ENCODE results near the gene RBKS. TPM values are rescaled to one million over a fixed set of nuclear protein-coding genes. Genes with fewer than 3 reads are reported as not detected.

Gene RBKS
- polyA plus RNA-seq, 1 donor: 1.1 TPM

DNA sequence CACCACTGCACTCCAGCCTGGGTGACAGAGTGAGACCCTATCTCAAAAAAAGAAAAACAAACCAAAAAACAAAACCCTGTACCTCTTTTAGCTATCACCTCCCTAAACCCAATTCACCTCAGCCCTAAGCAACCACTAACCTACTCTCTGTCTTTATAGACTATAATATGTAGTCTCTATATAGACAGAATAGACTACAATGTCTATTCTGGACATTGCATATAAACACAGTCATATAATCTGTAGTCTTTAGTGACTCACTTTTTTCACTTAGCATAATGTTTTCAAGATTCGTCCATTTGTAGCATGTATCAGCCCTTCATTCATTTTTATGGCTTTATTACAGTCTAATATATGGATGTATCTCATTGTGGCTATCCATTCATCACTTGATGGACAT is 155.9 kb downstream of the RBKS start:
- no peak for DNase-seq (ENCODE audit: low read depth)

Other genes with a start within 250 kb of the RBKS start
- 31.7 TPM for gene SUPT7L, start 226.8 kb downstream of the RBKS start, polyA plus RNA-seq (ENCODE audit: insufficient read length)
- 23.9 TPM for gene SLC4A1AP, start 226.5 kb downstream of the RBKS start, polyA plus RNA-seq (ENCODE audit: insufficient read length)
- gene MRPL33, start 118.7 kb downstream of the RBKS start, polyA plus RNA-seq (ENCODE audit: insufficient read length): 101 TPM
- gene BABAM2, start 342 bp upstream of the RBKS start, polyA plus RNA-seq (ENCODE audit: insufficient read length): 21.9 TPM

Data from forelimb muscle (tissue), 1 donor.